ENCODE results near the gene TNNI3. TPM values are rescaled to one million over a fixed set of nuclear protein-coding genes. Genes with fewer than 3 reads are reported as not detected.

The TNNI3 gene
- total RNA-seq, 1 donor from 2014 or later, result 6.0 TPM

DNA sequence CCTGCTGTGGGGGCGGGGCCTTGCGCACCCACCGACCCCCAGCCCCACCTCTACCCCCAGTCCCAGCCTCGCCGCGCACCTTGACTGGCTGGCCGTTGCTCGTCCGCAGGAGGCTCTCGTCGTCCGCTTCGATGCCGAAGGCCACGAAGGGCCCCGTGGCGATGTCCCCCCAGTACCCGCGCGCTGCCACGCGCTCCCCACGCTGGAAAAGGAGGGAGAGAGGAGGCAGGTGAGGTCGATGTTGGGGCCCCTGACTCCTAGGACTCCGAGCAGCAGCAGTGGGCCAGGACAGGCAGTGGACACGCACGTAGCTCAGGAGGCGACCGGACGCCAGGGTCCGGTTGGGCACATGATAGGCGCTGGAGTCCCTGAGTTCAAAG, 3.4 kb upstream of the TNNI3 start:
- DNase-seq (ENCODE audit: low spot score, unreplicated experiment), result no peak
- TF ChIP-seq, protein P1, sequence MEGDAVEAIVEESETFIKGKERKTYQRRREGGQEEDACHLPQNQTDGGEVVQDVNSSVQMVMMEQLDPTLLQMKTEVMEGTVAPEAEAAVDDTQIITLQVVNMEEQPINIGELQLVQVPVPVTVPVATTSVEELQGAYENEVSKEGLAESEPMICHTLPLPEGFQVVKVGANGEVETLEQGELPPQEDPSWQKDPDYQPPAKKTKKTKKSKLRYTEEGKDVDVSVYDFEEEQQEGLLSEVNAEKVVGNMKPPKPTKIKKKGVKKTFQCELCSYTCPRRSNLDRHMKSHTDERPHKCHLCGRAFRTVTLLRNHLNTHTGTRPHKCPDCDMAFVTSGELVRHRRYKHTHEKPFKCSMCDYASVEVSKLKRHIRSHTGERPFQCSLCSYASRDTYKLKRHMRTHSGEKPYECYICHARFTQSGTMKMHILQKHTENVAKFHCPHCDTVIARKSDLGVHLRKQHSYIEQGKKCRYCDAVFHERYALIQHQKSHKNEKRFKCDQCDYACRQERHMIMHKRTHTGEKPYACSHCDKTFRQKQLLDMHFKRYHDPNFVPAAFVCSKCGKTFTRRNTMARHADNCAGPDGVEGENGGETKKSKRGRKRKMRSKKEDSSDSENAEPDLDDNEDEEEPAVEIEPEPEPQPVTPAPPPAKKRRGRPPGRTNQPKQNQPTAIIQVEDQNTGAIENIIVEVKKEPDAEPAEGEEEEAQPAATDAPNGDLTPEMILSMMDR (IDR thresholded peaks at IDR 0.05; ENCODE audit: unreplicated experiment), result no peak
- Mint-ChIP-seq H3K36me3 (ENCODE audit: insufficient read depth) (no peaks in the 10 kb centered on the region), H3K27ac (no peak overlapping the region), H3K27me3 (peaks cover 38% of the 10 kb centered on the region), H3K4me1 (ENCODE audit: low read depth) (peaks cover 2% of the 10 kb centered on the region), H3K9me3 (ENCODE audit: low read depth) (no peaks in the 10 kb centered on the region), H3K4me3 (ENCODE audit: low read depth) (no peak overlapping the region)

DNA sequence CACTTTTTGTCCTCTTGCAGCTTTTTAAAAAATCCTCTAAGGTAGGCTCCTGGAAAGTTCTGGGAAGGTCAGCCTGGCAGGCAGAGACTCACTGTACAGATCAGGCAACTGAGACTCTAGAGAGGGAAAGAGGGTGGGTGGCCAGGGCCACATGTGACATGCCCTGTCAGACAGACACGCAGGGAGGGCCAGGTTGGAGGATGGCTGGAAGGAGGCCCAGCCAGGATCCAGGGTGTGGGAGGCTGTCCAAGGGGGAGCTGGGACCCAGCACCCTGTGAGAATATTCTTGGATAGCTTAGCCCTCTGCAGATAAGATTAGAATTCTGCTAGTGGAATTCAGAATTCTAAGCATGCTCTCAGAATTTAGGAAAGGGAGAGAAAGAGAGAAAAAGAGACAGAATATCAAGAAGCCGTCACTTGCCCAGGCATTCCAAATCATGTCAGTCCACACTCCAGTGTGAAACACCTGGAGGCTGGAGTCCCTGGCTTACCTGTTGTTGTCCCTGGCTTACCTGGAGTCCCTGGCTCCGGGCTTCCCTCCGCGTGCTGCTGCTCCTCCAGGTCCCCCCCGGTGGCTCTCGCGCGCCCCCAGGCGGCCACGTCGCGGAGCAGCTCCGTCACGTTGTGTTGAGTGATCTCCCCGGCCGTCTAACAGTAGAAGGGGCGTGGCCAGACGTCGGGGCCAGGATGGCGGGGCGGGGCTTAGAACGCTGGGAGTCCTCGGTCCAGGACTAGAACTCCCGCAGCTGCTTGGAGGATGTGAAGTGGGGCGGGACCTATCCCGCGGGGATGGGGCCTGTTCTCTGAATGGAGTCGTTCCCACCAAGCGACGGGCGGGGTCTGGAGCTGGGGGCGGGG, 2.8 kb upstream of the TNNI3 start:
- peaks cover 38% of the 10 kb centered on the region for H3K27me3 Mint-ChIP-seq
- no peak overlapping the region for H3K4me3 Mint-ChIP-seq (ENCODE audit: low read depth)
- H3K4me1 Mint-ChIP-seq (ENCODE audit: low read depth), result peaks cover 2% of the 10 kb centered on the region
- H3K9me3 Mint-ChIP-seq (ENCODE audit: low read depth), result no peaks in the 10 kb centered on the region
- TF ChIP-seq, protein P1 (IDR thresholded peaks at IDR 0.05; ENCODE audit: unreplicated experiment), result peak; percentile 92
- no peak overlapping the region for H3K27ac Mint-ChIP-seq
- peak; percentile 85 for DNase-seq (ENCODE audit: low spot score, unreplicated experiment)
- H3K36me3 Mint-ChIP-seq (ENCODE audit: insufficient read depth), result no peaks in the 10 kb centered on the region

DNA sequence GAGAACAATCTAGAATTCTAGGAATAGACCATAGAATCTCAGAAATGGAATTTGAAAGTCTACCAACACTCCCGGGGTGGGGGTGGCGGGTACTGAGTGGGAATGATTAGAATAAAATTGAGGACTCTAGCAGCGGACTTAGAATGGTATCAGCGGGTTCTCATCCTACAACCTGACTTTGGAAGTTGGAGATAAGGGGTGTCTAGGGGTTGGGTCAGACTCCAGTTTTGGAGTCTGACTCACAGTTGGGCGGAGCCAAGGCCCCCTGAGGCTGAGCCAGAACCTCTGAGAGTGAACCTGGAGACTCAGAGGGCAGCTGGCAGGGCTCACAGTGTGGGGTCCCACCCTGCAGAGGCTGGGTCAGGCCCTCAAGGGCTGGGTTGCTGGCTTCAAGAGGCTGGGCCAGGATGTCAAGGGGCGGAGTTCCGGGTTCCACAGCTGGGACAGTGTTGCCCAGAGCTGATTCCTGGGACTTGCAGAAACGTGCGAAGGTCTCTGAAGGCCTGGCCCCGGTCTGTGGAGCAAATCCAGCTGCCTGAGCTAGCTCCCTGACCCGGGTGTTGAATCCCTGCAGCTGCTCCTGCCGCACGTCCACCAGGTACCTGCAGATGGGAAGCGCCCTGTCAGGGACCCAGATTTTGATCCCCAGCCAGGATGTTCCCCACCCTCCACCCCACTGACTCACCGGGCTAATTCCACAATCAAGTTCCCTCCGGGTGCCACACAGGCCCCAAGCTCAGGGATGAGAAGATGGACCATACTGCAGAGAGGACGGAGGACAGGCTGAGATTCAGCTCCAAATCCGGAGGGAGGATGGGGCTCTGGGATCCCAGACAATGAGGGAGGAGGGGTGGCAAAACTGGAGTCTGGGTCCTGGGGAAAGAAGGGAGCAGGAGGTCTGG, 1.6 kb upstream of the TNNI3 start:
- no peak overlapping the region for H3K27ac Mint-ChIP-seq

DNA sequence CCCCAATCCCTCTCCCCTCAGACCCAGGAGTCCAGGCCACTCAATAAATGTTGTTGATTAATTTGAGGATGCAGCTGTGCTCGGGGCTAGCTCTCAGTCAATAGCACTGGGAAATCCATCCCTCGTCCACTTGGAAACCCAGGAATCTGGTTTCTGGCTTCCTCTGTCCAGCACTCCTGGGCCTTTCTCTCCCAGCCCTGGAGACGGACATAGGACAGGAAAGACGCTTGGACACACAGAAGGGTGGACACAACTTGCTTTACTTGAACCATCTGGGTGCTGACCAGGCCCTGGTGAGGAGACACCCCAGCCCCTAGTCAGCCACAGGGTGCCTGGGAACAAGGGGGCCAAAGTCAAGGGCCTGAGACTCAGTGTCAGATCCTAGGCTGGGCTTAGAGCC, 891 bp upstream of the TNNI3 start:
- no peak overlapping the region for H3K4me3 Mint-ChIP-seq (ENCODE audit: low read depth)
- peaks cover 39% of the 10 kb centered on the region for H3K27me3 Mint-ChIP-seq
- peaks cover 2% of the 10 kb centered on the region for H3K4me1 Mint-ChIP-seq (ENCODE audit: low read depth)
- no peak overlapping the region for H3K27ac Mint-ChIP-seq
- TF ChIP-seq, protein P1 (IDR thresholded peaks at IDR 0.05; ENCODE audit: unreplicated experiment), result no peak
- H3K9me3 Mint-ChIP-seq (ENCODE audit: low read depth), result no peaks in the 10 kb centered on the region
- no peak for DNase-seq (ENCODE audit: low spot score, unreplicated experiment)
- H3K36me3 Mint-ChIP-seq (ENCODE audit: insufficient read depth), result no peaks in the 10 kb centered on the region

More for the DNA sequence above, 1.6 kb upstream of the TNNI3 start:
- Mint-ChIP-seq H3K36me3 (ENCODE audit: insufficient read depth) (no peaks in the 10 kb centered on the region), H3K4me1 (ENCODE audit: low read depth) (peaks cover 2% of the 10 kb centered on the region), H3K4me3 (ENCODE audit: low read depth) (no peak overlapping the region), H3K27me3 (peaks cover 43% of the 10 kb centered on the region), H3K9me3 (ENCODE audit: low read depth) (no peaks in the 10 kb centered on the region)
- TF ChIP-seq, protein P1 (IDR thresholded peaks at IDR 0.05; ENCODE audit: unreplicated experiment), result no peak
- no peak for DNase-seq (ENCODE audit: low spot score, unreplicated experiment)
